ENCODE data around the gene JMY.

JMY gene

GRCh38 chr5:79200573-79201183, 35.3 kb upstream of the JMY start:
- no peak for TF ChIP-seq LEF1 (IDR thresholded peaks at IDR 0.05; ENCODE audit: borderline replicate concordance)
- TF ChIP-seq TARDBP (IDR thresholded peaks at IDR 0.05), result no peak
- no peak for TF ChIP-seq L3MBTL2 (conservative IDR thresholded peaks at IDR 0.05)
- no peak for TF ChIP-seq BHLHE40 (IDR thresholded peaks at IDR 0.05; ENCODE audit: borderline replicate concordance)
- TF ChIP-seq FOXK2 (IDR thresholded peaks at IDR 0.05), result no peak
- TF ChIP-seq PKNOX1 (IDR thresholded peaks at IDR 0.05), result no peak
- TF ChIP-seq ARNT (IDR thresholded peaks at IDR 0.05), result no peak
- TF ChIP-seq FOXM1 (IDR thresholded peaks at IDR 0.05; ENCODE audit: borderline replicate concordance), result no peak
- TF ChIP-seq ELF4 (IDR thresholded peaks at IDR 0.05), result no peak
- no peak for TF ChIP-seq CTBP1 (IDR thresholded peaks at IDR 0.05; ENCODE audit: borderline replicate concordance)
- DNase-seq (ENCODE audit: extremely low spot score), result peak; percentile 30
- ChIA-PET CTCF (interaction anchor here (0.6 to 1.5 kb wide), 7 partner anchors 13 to 1561 kb away, joined by 3 to 8 read pairs (median 4); no protein-coding TSS in a partner anchor), POLR2A (no interaction called here)

GRCh38 chr5:79201206-79201605, 34.7 kb upstream of the JMY start:
- TF ChIP-seq FOXM1 (IDR thresholded peaks at IDR 0.05; ENCODE audit: borderline replicate concordance), result no peak
- TF ChIP-seq FOXA1 (IDR thresholded peaks at IDR 0.05), result no peak
- no peak for TF ChIP-seq ARNT (IDR thresholded peaks at IDR 0.05)
- no peak for DNase-seq (ENCODE audit: extremely low spot score)
- ChIA-PET CTCF (no interaction called here), POLR2A (no interaction called here)

- TF ChIP-seq TARDBP (IDR thresholded peaks at IDR 0.05) (no peak), L3MBTL2 (conservative IDR thresholded peaks at IDR 0.05) (no peak), SP1 (IDR thresholded peaks at IDR 0.05) (no peak), BHLHE40 (IDR thresholded peaks at IDR 0.05; ENCODE audit: borderline replicate concordance) (no peak)
- ChIA-PET CTCF (no interaction called here), POLR2A (no interaction called here)
- no peak for DNase-seq (ENCODE audit: extremely low spot score)
Measured at GRCh38 chr5:79202076-79202475, 33.9 kb upstream of the JMY start.

- CTCF ChIA-PET, result interaction anchor here (1.5 kb wide), 1 partner anchor 73 kb away, joined by 8 read pairs; no protein-coding TSS in a partner anchor
- DNase-seq (ENCODE audit: extremely low spot score), result no peak
- no peak for TF ChIP-seq FOXM1 (IDR thresholded peaks at IDR 0.05; ENCODE audit: borderline replicate concordance)
- no peak for TF ChIP-seq HDGF (IDR thresholded peaks at IDR 0.05; ENCODE audit: borderline replicate concordance)
- TF ChIP-seq NFRKB (IDR thresholded peaks at IDR 0.05), result no peak
- no peak for TF ChIP-seq BHLHE40 (IDR thresholded peaks at IDR 0.05; ENCODE audit: borderline replicate concordance)
- no peak for TF ChIP-seq SP1 (IDR thresholded peaks at IDR 0.05)
- no peak for TF ChIP-seq TARDBP (IDR thresholded peaks at IDR 0.05)
- POLR2A ChIA-PET, result no interaction called here
Measured at GRCh38 chr5:79205965-79206364, 30.0 kb upstream of the JMY start.

GRCh38 chr5:79206541-79206940, 29.4 kb upstream of the JMY start:
- TF ChIP-seq SP1 (IDR thresholded peaks at IDR 0.05), result no peak
- no peak for TF ChIP-seq FOXM1 (IDR thresholded peaks at IDR 0.05; ENCODE audit: borderline replicate concordance)
- no peak for TF ChIP-seq HDGF (IDR thresholded peaks at IDR 0.05; ENCODE audit: borderline replicate concordance)
- no peak for TF ChIP-seq TARDBP (IDR thresholded peaks at IDR 0.05)
- no peak for TF ChIP-seq PKNOX1 (IDR thresholded peaks at IDR 0.05)
- no peak for TF ChIP-seq ZNF384 (IDR thresholded peaks at IDR 0.05)
- no peak for TF ChIP-seq FOXK2 (IDR thresholded peaks at IDR 0.05)
- no peak for TF ChIP-seq SUZ12 (IDR thresholded peaks at IDR 0.05)
- no peak for TF ChIP-seq BHLHE40 (IDR thresholded peaks at IDR 0.05; ENCODE audit: borderline replicate concordance)
- TF ChIP-seq ARNT (IDR thresholded peaks at IDR 0.05), result no peak
- TF ChIP-seq CTBP1 (IDR thresholded peaks at IDR 0.05; ENCODE audit: borderline replicate concordance), result no peak
- TF ChIP-seq FOXA1 (IDR thresholded peaks at IDR 0.05), result no peak
- TF ChIP-seq ELF4 (IDR thresholded peaks at IDR 0.05), result no peak
- TF ChIP-seq LEF1 (IDR thresholded peaks at IDR 0.05; ENCODE audit: borderline replicate concordance), result no peak
- TF ChIP-seq NFRKB (IDR thresholded peaks at IDR 0.05), result no peak
- no peak for TF ChIP-seq L3MBTL2 (conservative IDR thresholded peaks at IDR 0.05)
- POLR2A ChIA-PET, result no interaction called here
- DNase-seq (ENCODE audit: extremely low spot score), result no peak
- CTCF ChIA-PET, result interaction anchor here (1.5 kb wide), 1 partner anchor 73 kb away, joined by 8 read pairs; no protein-coding TSS in a partner anchor

GRCh38 chr5:79209505-79209904, 26.4 kb upstream of the JMY start:
- DNase-seq (ENCODE audit: extremely low spot score), result no peak
- ChIA-PET POLR2A (no interaction called here), CTCF (no interaction called here)
- TF ChIP-seq HDGF (IDR thresholded peaks at IDR 0.05; ENCODE audit: borderline replicate concordance) (no peak), ARNT (IDR thresholded peaks at IDR 0.05) (no peak), BHLHE40 (IDR thresholded peaks at IDR 0.05; ENCODE audit: borderline replicate concordance) (no peak), SP1 (IDR thresholded peaks at IDR 0.05) (no peak), ZNF384 (IDR thresholded peaks at IDR 0.05) (no peak), FOXM1 (IDR thresholded peaks at IDR 0.05; ENCODE audit: borderline replicate concordance) (no peak), CTBP1 (IDR thresholded peaks at IDR 0.05; ENCODE audit: borderline replicate concordance) (no peak), SUZ12 (IDR thresholded peaks at IDR 0.05) (no peak), ELF4 (IDR thresholded peaks at IDR 0.05) (no peak), NFRKB (IDR thresholded peaks at IDR 0.05) (no peak), LEF1 (IDR thresholded peaks at IDR 0.05; ENCODE audit: borderline replicate concordance) (no peak), FOXK2 (IDR thresholded peaks at IDR 0.05) (no peak), TARDBP (IDR thresholded peaks at IDR 0.05) (no peak), PKNOX1 (IDR thresholded peaks at IDR 0.05) (no peak)
